ENCODE data around the gene AGAP3.

The AGAP3 gene

GRCh38 chr7:151109094-151110048 is 23.1 kb downstream of the AGAP3 start:
- no peaks in the 10 kb centered on the region for H3K36me3 ChIP-seq (ENCODE audit: insufficient read depth, low read depth, low read length)
- no peak overlapping the region for H3K4me3 ChIP-seq (ENCODE audit: low read length)
- H3K27me3 ChIP-seq (ENCODE audit: insufficient read depth, low read length), result peaks cover 16% of the 10 kb centered on the region
- H3K9me3 ChIP-seq (ENCODE audit: insufficient read depth, low read depth, low read length), result no peaks in the 10 kb centered on the region
- no peak overlapping the region for H3K27ac ChIP-seq (ENCODE audit: low read length)
- peak overlapping the region; percentile 10; the same call in 1 of the 2 replicates for H3K9ac ChIP-seq (ENCODE audit: low read depth, low read length)
- H3K4me1 ChIP-seq (ENCODE audit: insufficient read depth, low read length), result peaks cover 21% of the 10 kb centered on the region; the same call in 1 of the 2 replicates

- peaks cover 13% of the 10 kb centered on the region; the same call in 1 of the 2 replicates for H3K4me1 ChIP-seq (ENCODE audit: insufficient read depth, low read length)
- H3K27ac ChIP-seq (ENCODE audit: low read length), result no peak overlapping the region
- H3K4me3 ChIP-seq (ENCODE audit: low read length), result no peak overlapping the region
Observed at GRCh38 chr7:151110236-151110940, 24.1 kb downstream of the AGAP3 start.

GRCh38 chr7:151110941-151111645 is 24.8 kb downstream of the AGAP3 start:
- Histone ChIP-seq H3K9ac (ENCODE audit: low read depth, low read length) (no peak overlapping the region; the same call in 1 of the 2 replicates), H3K9me3 (ENCODE audit: insufficient read depth, low read depth, low read length) (no peaks in the 10 kb centered on the region), H3K4me3 (ENCODE audit: low read length) (no peak overlapping the region), H3K27ac (ENCODE audit: low read length) (no peak overlapping the region), H3K4me1 (ENCODE audit: insufficient read depth, low read length) (peaks cover 13% of the 10 kb centered on the region; the same call in 1 of the 2 replicates), H3K36me3 (ENCODE audit: insufficient read depth, low read depth, low read length) (no peaks in the 10 kb centered on the region), H3K27me3 (ENCODE audit: insufficient read depth, low read length) (peaks cover 23% of the 10 kb centered on the region)

More at GRCh38 chr7:151110236-151110940, 24.1 kb downstream of the AGAP3 start:
- no peak overlapping the region; the same call in 1 of the 2 replicates for H3K9ac ChIP-seq (ENCODE audit: low read depth, low read length)
- no peaks in the 10 kb centered on the region for H3K36me3 ChIP-seq (ENCODE audit: insufficient read depth, low read depth, low read length)
- peaks cover 17% of the 10 kb centered on the region for H3K27me3 ChIP-seq (ENCODE audit: insufficient read depth, low read length)
- no peaks in the 10 kb centered on the region for H3K9me3 ChIP-seq (ENCODE audit: insufficient read depth, low read depth, low read length)

DNA sequence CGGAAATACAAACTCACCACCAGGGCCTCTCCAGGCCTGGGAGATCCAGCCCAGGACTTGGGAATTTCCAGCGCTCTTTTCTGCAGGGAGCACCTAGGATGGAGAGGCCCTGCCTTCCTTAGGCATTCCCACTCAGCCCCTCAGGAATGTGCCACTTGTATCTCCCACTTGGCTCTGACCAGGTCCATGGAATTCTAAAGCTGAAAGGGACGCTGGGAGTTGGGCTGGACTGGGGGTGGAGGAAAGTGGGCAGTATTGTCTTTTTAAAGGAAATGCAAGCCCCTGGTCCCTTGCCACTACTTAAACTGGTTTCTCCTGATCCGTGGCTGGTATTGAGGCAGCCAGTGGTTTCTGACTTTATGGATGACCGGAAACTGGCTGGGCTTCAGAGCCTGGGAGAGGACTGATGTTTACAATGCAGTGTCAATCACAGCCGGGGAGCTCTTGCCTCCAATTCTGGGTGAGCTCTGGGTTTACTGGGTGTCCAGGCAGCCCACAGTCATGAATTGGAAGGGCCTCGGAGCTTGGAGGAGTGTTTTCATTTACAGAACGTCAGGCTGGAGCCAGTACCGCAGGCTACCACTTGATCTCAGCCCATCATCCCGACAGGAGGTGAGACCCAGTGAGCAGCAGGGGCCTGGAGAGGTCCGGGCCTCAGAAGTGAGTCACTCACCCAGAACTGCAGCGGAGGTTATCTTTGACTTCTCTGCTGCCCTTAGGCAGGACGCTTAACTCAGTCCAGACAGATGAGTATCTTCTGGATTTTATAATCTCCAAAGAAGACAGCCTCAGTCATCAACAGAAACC is 27.3 kb downstream of the AGAP3 start:
- H3K27ac ChIP-seq (ENCODE audit: low read length), result no peak overlapping the region
- H3K9ac ChIP-seq (ENCODE audit: low read depth, low read length), result no peak overlapping the region; the same call in 1 of the 2 replicates
- peaks cover 28% of the 10 kb centered on the region for H3K27me3 ChIP-seq (ENCODE audit: insufficient read depth, low read length)
- peaks cover 13% of the 10 kb centered on the region; the same call in 1 of the 2 replicates for H3K4me1 ChIP-seq (ENCODE audit: insufficient read depth, low read length)
- H3K36me3 ChIP-seq (ENCODE audit: insufficient read depth, low read depth, low read length), result peaks cover 6% of the 10 kb centered on the region; the same call in 1 of the 2 replicates
- peak overlapping the region; percentile 23; the same call in 1 of the 2 replicates for H3K4me3 ChIP-seq (ENCODE audit: low read length)
- no peaks in the 10 kb centered on the region for H3K9me3 ChIP-seq (ENCODE audit: insufficient read depth, low read depth, low read length)

DNA sequence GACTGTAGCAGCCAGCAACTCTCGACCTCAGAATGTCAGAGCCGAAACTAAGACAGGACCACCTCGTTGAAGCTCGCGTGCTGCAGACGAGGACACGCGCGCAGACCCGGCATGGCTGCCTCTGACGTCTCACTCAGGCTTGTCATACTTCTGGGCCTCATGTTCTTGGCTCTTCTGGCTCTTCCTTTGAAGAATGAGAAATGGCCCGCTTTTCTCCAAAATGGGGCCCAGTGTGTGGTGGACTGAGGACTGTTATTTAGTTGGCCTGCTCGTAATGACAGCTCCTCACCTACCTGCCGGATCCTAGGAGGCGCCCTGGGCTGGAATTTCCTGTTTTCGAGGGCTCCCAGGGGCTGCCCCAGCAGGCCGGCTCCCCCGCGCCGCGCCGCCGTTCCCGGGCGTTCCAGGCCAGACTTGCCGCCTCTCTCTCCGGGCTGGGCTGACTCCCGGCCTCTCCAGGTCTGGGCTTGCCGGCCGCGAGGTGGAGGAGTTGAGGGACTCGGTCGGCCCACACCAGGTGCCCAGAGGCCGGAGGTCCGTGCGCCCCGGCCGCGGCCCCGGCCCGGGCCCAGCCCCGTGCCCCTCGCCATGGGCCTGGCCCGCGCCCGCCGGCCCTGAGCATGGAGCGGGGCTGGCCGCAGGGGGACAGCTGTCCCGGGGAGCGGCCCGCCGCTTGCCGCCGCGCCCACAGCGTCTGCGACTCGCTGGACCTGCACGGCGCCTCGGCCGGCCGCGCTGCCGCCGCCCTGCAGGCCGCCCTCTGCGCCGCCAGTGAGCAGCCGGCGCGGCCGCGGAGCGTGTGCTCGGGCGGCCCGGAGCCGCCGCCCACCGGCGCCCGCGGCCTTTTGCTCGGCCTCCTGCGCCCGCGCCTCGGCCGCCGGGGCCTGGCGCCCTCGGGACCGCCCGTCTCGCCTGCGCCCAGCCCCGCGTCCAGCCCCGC is 28.1 kb downstream of the AGAP3 start:
- H3K4me1 ChIP-seq (ENCODE audit: insufficient read depth, low read length), result peaks cover 13% of the 10 kb centered on the region; the same call in 1 of the 2 replicates

GRCh38 chr7:151115121-151115835 is 29.0 kb downstream of the AGAP3 start:
- H3K4me3 ChIP-seq (ENCODE audit: low read length), result peak overlapping the region; percentile 43; the same call in 1 of the 2 replicates

More for the DNA sequence above, 28.1 kb downstream of the AGAP3 start:
- Histone ChIP-seq H3K27ac (ENCODE audit: low read length) (no peak overlapping the region), H3K9ac (ENCODE audit: low read depth, low read length) (no peak overlapping the region), H3K36me3 (ENCODE audit: insufficient read depth, low read depth, low read length) (peaks cover 15% of the 10 kb centered on the region; the same call in 1 of the 2 replicates), H3K4me3 (ENCODE audit: low read length) (peak overlapping the region; percentile 23; the same call in 1 of the 2 replicates), H3K9me3 (ENCODE audit: insufficient read depth, low read depth, low read length) (no peaks in the 10 kb centered on the region), H3K27me3 (ENCODE audit: insufficient read depth, low read length) (peaks cover 28% of the 10 kb centered on the region)

DNA sequence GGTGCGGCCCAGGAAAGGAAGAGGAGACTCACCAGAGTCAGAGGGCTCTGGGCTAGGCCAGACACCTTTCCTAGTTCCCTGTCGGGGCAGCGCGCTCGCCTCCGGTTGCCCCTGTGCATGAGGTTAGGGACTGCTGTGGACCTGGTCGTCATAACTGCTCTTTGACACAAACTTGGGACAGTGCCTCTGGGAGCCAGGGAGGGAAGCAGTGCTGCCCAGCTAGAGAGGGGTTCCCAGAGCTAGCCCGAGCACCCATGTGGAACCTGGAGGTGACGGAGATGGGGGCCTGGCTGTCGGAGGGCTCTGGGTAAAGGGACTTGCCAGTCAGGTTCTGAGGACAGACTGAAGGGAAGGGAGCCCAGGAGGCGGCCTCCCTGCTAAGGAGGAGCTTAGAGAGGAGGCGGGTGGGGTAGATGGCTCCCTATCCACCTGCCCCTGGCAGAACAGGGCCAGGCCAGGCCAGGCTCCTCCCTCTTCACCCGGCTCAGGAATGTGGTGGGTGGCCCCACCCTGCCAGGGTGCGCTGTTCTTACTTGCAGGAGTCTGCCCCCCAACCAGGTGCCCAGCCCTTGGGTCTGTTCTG is 29.7 kb downstream of the AGAP3 start:
- H3K4me1 ChIP-seq (ENCODE audit: insufficient read depth, low read length), result peaks cover 13% of the 10 kb centered on the region; the same call in 1 of the 2 replicates
- H3K9me3 ChIP-seq (ENCODE audit: insufficient read depth, low read depth, low read length), result no peaks in the 10 kb centered on the region
- peak overlapping the region; percentile 43; the same call in 1 of the 2 replicates for H3K4me3 ChIP-seq (ENCODE audit: low read length)
- H3K36me3 ChIP-seq (ENCODE audit: insufficient read depth, low read depth, low read length), result peaks cover 30% of the 10 kb centered on the region; the same call in 1 of the 2 replicates
- no peak overlapping the region for H3K9ac ChIP-seq (ENCODE audit: low read depth, low read length)
- peaks cover 28% of the 10 kb centered on the region for H3K27me3 ChIP-seq (ENCODE audit: insufficient read depth, low read length)
- no peak overlapping the region for H3K27ac ChIP-seq (ENCODE audit: low read length)

More at GRCh38 chr7:151115121-151115835, 29.0 kb downstream of the AGAP3 start:
- H3K9ac ChIP-seq (ENCODE audit: low read depth, low read length), result no peak overlapping the region
- H3K9me3 ChIP-seq (ENCODE audit: insufficient read depth, low read depth, low read length), result no peaks in the 10 kb centered on the region
- no peak overlapping the region for H3K27ac ChIP-seq (ENCODE audit: low read length)
- H3K4me1 ChIP-seq (ENCODE audit: insufficient read depth, low read length), result peaks cover 13% of the 10 kb centered on the region; the same call in 1 of the 2 replicates
- peaks cover 23% of the 10 kb centered on the region; the same call in 1 of the 2 replicates for H3K36me3 ChIP-seq (ENCODE audit: insufficient read depth, low read depth, low read length)
- H3K27me3 ChIP-seq (ENCODE audit: insufficient read depth, low read length), result peaks cover 28% of the 10 kb centered on the region

DNA sequence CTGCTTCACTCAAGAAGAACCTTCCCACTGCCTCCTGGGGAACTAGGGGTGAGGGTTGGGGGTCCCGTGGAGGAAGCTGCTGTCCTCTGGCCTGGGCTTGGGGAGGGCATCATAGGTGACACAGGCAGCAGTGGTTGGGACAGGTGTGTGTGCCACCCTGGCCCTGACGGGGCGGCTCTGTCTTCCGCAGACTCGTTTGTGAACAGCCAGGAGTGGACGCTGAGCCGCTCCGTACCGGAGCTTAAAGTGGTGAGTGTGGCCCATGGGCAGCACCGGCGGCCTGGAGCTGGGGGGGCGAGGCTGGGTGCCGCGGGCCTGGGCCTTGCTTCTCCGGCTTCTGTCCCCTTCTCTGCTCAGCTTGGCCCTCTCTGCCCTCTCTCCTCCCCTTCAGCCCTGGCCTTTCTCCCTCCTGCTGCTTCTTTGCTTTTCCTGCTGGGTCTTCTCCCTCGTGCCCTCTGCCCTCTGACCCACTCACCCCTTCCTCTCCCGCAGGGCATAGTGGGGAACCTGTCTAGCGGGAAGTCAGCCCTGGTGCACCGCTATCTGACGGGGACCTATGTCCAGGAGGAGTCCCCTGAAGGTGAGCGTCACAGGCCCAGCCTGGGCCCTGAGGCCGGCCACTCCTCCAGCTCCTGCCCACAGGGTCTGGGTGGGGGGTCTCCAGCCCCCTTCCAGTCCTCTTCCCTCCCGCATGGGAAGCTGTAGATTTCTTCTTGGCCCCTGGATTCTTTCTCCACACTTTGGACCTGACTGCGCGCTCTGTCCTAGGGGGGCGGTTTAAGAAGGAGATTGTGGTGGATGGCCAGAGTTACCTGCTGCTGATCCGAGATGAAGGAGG is 30.5 kb downstream of the AGAP3 start:
- H3K27ac ChIP-seq (ENCODE audit: low read length), result no peak overlapping the region
- H3K36me3 ChIP-seq (ENCODE audit: insufficient read depth, low read depth, low read length), result peaks cover 30% of the 10 kb centered on the region; the same call in 1 of the 2 replicates

More for the DNA sequence above, 30.5 kb downstream of the AGAP3 start:
- H3K9me3 ChIP-seq (ENCODE audit: insufficient read depth, low read depth, low read length), result no peaks in the 10 kb centered on the region
- peaks cover 26% of the 10 kb centered on the region for H3K27me3 ChIP-seq (ENCODE audit: insufficient read depth, low read length)
- H3K4me3 ChIP-seq (ENCODE audit: low read length), result no peak overlapping the region
- H3K9ac ChIP-seq (ENCODE audit: low read depth, low read length), result no peak overlapping the region
- peaks cover 13% of the 10 kb centered on the region; the same call in 1 of the 2 replicates for H3K4me1 ChIP-seq (ENCODE audit: insufficient read depth, low read length)
